ENCODE results near the gene LCE1B. TPM values are rescaled to one million over a fixed set of nuclear protein-coding genes. Genes with fewer than 3 reads are reported as not detected.

Gene LCE1B
- not detected for total RNA-seq

DNA sequence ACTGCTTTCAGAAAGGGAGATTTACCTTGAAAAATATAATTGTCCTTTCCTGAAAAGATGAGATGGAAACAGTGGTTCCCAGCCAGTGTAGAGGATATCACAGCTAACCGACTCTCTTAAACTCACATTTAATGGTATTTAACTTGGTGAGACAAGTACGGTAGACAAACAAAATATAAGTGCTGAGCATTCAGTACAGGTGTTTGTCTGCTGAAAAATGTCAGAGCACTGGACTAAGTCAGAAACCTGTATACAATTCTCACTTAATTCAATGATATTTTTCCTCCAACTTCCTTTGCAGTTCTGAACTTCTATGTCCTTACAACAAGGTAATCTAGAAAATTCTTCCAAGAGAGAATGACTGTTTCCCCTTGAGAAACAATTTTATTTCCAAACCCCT, at the start of gene LCE1B:
LCE1B (plus strand) TSS at position 301 of the 400 bp plus-strand sequence. CDS start 476 bp downstream, outside the sequence.
- Histone ChIP-seq H3K36me3 (no peaks in the 10 kb centered on the region), H3K4me1 (no peaks in the 10 kb centered on the region), H3K9me3 (peaks cover 0 to 4% of the 10 kb centered on the region in 2 donors), H3K27ac (no peak within 1 kb of the TSS), H3K4me3 (no peak within 1 kb of the TSS), H3K27me3 (no peaks in the 10 kb centered on the region)
- TF ChIP-seq POLR2A (IDR thresholded peaks at IDR 0.05) (no peak), POLR2AphosphoS5 (IDR thresholded peaks at IDR 0.05) (no peak), CTCF (IDR thresholded peaks at IDR 0.05) (no peak)
- no peak for DNase-seq (ENCODE audit: low spot score in 2 of 2)
- intact Hi-C loops (cut with DNase I; ENCODE audit: low total_unique reads) = no loop called here

- intact Hi-C loops (cut with DNase I; ENCODE audit: low total_unique reads) = no loop called here
- Histone ChIP-seq H3K4me3 (no peak overlapping the region), H3K27me3 (no peaks in the 10 kb centered on the region), H3K4me1 (no peaks in the 10 kb centered on the region), H3K36me3 (no peaks in the 10 kb centered on the region), H3K9me3 (no peaks in the 10 kb centered on the region), H3K27ac (no peak overlapping the region)
- no peak for DNase-seq (ENCODE audit: low spot score in 2 of 2)
- no peak for TF ChIP-seq POLR2AphosphoS5 (IDR thresholded peaks at IDR 0.05)
- TF ChIP-seq CTCF (IDR thresholded peaks at IDR 0.05) = no peak
- no peak for TF ChIP-seq POLR2A (IDR thresholded peaks at IDR 0.05)
These were observed 42.8 kb upstream of the LCE1B start for GRCh38 chr1:152768847-152769533.

GRCh38 chr1:152770411-152770810, 41.4 kb upstream of the LCE1B start:
- H3K27ac ChIP-seq = no peak overlapping the region
- no peak overlapping the region for H3K4me3 ChIP-seq
- H3K36me3 ChIP-seq = no peaks in the 10 kb centered on the region
- TF ChIP-seq POLR2AphosphoS5 (IDR thresholded peaks at IDR 0.05) (no peak), POLR2A (IDR thresholded peaks at IDR 0.05) (no peak), CTCF (IDR thresholded peaks at IDR 0.05) (no peak)
- DNase-seq (ENCODE audit: low spot score in 2 of 2) = no peak
- no peaks in the 10 kb centered on the region for H3K27me3 ChIP-seq
- intact Hi-C loops (cut with DNase I; ENCODE audit: low total_unique reads) = no loop called here
- H3K4me1 ChIP-seq = no peaks in the 10 kb centered on the region
- no peaks in the 10 kb centered on the region for H3K9me3 ChIP-seq

DNA sequence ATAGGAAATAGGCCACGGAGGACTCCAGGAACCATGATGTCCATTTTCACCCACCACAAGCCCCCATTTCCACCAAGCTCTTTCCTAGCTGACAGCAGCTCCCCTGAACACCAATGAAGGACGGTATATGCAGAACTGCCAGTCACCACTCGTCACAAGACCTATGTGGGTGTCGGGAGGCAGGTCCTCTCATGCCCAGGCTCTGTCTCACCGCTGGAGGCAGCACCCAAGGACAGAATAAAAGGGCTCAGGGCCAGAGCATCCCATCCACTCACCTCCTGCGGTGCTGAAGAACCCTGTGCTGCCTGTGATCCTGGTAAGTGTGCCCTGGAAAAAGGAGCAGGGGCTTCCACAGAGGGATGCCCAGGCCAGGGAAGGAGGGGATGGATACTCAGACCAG, 36.9 kb upstream of the LCE1B start, which contains the start of gene LCE1F:
LCE1F (plus strand) TSS at position 266 of the 400 bp plus-strand sequence. CDS start 1,232 bp downstream, outside the sequence.
- no peak within 1 kb of the TSS for H3K27ac ChIP-seq
- H3K36me3 ChIP-seq = no peaks in the 10 kb centered on the region
- no peak for DNase-seq (ENCODE audit: low spot score in 2 of 2)
- TF ChIP-seq POLR2A (IDR thresholded peaks at IDR 0.05) (no peak), POLR2AphosphoS5 (IDR thresholded peaks at IDR 0.05) (no peak), CTCF (IDR thresholded peaks at IDR 0.05) (no peak)
- H3K9me3 ChIP-seq = no peaks in the 10 kb centered on the region
- no peak within 1 kb of the TSS for H3K4me3 ChIP-seq
- intact Hi-C loops (cut with DNase I; ENCODE audit: low total_unique reads) = no loop called here
- H3K27me3 ChIP-seq = no peaks in the 10 kb centered on the region
- no peaks in the 10 kb centered on the region for H3K4me1 ChIP-seq

GRCh38 chr1:152776361-152776760, 35.4 kb upstream of the LCE1B start:
- H3K4me1 ChIP-seq = no peaks in the 10 kb centered on the region
- intact Hi-C loops (cut with DNase I; ENCODE audit: low total_unique reads) = no loop called here
- H3K36me3 ChIP-seq = peaks cover 3% of the 10 kb centered on the region
- H3K27ac ChIP-seq = no peak overlapping the region
- H3K4me3 ChIP-seq = no peak overlapping the region
- H3K27me3 ChIP-seq = no peaks in the 10 kb centered on the region
- TF ChIP-seq CTCF (IDR thresholded peaks at IDR 0.05) = no peak
- TF ChIP-seq POLR2AphosphoS5 (IDR thresholded peaks at IDR 0.05) = no peak
- TF ChIP-seq POLR2A (IDR thresholded peaks at IDR 0.05) = no peak
- DNase-seq (ENCODE audit: low spot score in 2 of 2) = no peak
- no peaks in the 10 kb centered on the region for H3K9me3 ChIP-seq

Data from breast epithelium (tissue), 4 donors.